Prostate gland (tissue), 2 donors: ENCODE data around the gene RYR1. TPM values are rescaled to one million over a fixed set of nuclear protein-coding genes. Genes with fewer than 3 reads are reported as not detected.

Source experiments
- DNase-seq: peaks from one replicate; pipeline ENCODE4 v3.0.0-alpha.2; 2019; ENCODE audit warnings: low spot score
- H3K27ac ChIP-seq, 2 donors: fragments of 200-600 bp; sonication (generic); 2 replicates each; pipeline ENCODE4 v1.5.1; 2017 to 2019
- H3K27me3 ChIP-seq: fragments of 200-600 bp; sonication (generic); replicated peaks from 2 replicates; pipeline ENCODE4 v1.5.1; 2019; ENCODE audit not compliant: insufficient read depth
- H3K36me3 ChIP-seq, 2 donors: fragments of 200-600 bp; sonication (generic); 1 replicate in 1 of 2; 2 replicates in 1 of 2; pipeline versions ENCODE4 v1.5.1 to v1.8.1; 2017 to 2019
- H3K4me1 ChIP-seq: fragments of 200-600 bp; sonication (generic); replicated peaks from 2 replicates; pipeline ENCODE4 v1.5.1; 2019
- H3K4me3 ChIP-seq, 2 donors: fragments of 200-600 bp; sonication (generic); 2 replicates each; pipeline ENCODE4 v1.5.1; 2017 to 2019
- H3K9me3 ChIP-seq: fragments of 200-600 bp; sonication (generic); 2 replicates; pipeline ENCODE4 v1.5.1; 2017
- CTCF ChIP-seq, 4 experiments: fragments of 200-600 bp in 2 of 4; fragments of 450-650 bp in 2 of 4; sonication (generic) in 2 of 4; IDR thresholded peaks; 1 replicate in 3 of 4; 2 replicates in 1 of 4; pipeline ENCODE4 v1.5.1; 2016 to 2019; ENCODE audit warnings: antibody characterized with exemption in 4 of 4, mild to moderate bottlenecking in 2 of 4, moderate library complexity in 2 of 4
- POLR2A ChIP-seq: fragments of 450-650 bp; IDR thresholded peaks from one replicate; pipeline ENCODE4 v1.6.1; 2016; ENCODE audit warnings: antibody characterized with exemption, mild to moderate bottlenecking
- POLR2AphosphoS5 ChIP-seq: sonication (generic); formaldehyde crosslinking; IDR thresholded peaks from one replicate; pipeline ENCODE4 v1.6.1; 2017; ENCODE audit warnings: antibody characterized with exemption
- WGBS: methylation state at CpG from one replicate; pipeline ENCODE4 v1.1.5; 2018; 5-methylcytosine and 5-hydroxymethylcytosine counted together
- intact Hi-C: fragments of 100-400 bp; cut with DNase I; formaldehyde crosslinking; loops from one replicate; pipeline ENCODE4 v1.14.2; 2022
- total RNA-seq, 2 donors: library from RNA; depleted of rRNA; stranded (reverse); fragments of >200 nt; gene quantifications; one replicate each; pipeline ENCODE4 v1.1.0, GENCODE V29; 2016

RYR1 gene
- total RNA-seq, 2 donors from 2014 or later, result 5.7 to 8.6 TPM

- Histone ChIP-seq H3K27ac (no peak overlapping the region), H3K4me1 (no peaks in the 10 kb centered on the region), H3K9me3 (no peaks in the 10 kb centered on the region), H3K4me3 (no peak overlapping the region), H3K27me3 (no peaks in the 10 kb centered on the region), H3K36me3 (no peaks in the 10 kb centered on the region)
- intact Hi-C loops, result no loop called here
- no peak for TF ChIP-seq CTCF (IDR thresholded peaks at IDR 0.05)
- TF ChIP-seq POLR2AphosphoS5, result no peak
- no peak for TF ChIP-seq POLR2A
- DNase-seq, result no peak
- 79% methylated on average over 5 of the region's 5 CpGs for WGBS
These were observed 16.0 kb downstream of the RYR1 start for GRCh38 chr19:38449518-38449917.

GRCh38 chr19:38451036-38451435 lies 17.5 kb downstream of the RYR1 start:
- Histone ChIP-seq H3K27ac (no peak overlapping the region), H3K36me3 (no peaks in the 10 kb centered on the region), H3K4me1 (no peaks in the 10 kb centered on the region), H3K4me3 (no peak overlapping the region), H3K27me3 (no peaks in the 10 kb centered on the region), H3K9me3 (no peaks in the 10 kb centered on the region)
- no peak for TF ChIP-seq CTCF (IDR thresholded peaks at IDR 0.05)
- no peak for TF ChIP-seq POLR2AphosphoS5
- TF ChIP-seq POLR2A, result no peak
- intact Hi-C loops, result no loop called here
- DNase-seq, result no peak
- 84% methylated on average over 8 of the region's 8 CpGs for WGBS

DNA sequence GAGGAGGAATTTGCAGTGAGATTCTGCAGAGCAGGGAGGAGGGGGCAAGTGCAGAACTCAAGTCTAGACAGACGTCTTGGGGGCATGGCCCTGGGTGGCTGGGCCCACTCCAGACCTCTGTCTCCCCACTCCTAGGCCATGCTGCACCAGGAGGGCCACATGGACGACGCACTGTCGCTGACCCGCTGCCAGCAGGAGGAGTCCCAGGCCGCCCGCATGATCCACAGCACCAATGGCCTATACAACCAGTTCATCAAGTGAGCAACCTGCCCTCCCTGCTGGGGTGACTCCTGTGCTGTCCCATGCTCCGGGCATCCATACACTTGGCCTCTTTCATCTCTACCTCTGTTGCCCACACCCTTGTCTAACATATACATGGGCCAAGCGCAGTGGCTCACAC lies 18.1 kb downstream of the RYR1 start:
- H3K36me3 ChIP-seq, result no peaks in the 10 kb centered on the region
- no peaks in the 10 kb centered on the region for H3K4me1 ChIP-seq
- no peaks in the 10 kb centered on the region for H3K9me3 ChIP-seq
- no peak for DNase-seq
- no peak overlapping the region for H3K4me3 ChIP-seq
- 84% methylated on average over 9 of the region's 9 CpGs for WGBS
- no peak for TF ChIP-seq POLR2AphosphoS5
- no peak for TF ChIP-seq POLR2A
- no peak for TF ChIP-seq CTCF (IDR thresholded peaks at IDR 0.05)
- no peaks in the 10 kb centered on the region for H3K27me3 ChIP-seq
- H3K27ac ChIP-seq, result no peak overlapping the region
- intact Hi-C loops, result no loop called here

GRCh38 chr19:38452430-38453366 lies 19.2 kb downstream of the RYR1 start:
- Histone ChIP-seq H3K4me3 (no peak overlapping the region), H3K9me3 (no peaks in the 10 kb centered on the region), H3K27me3 (no peaks in the 10 kb centered on the region), H3K27ac (no peak overlapping the region), H3K36me3 (no peaks in the 10 kb centered on the region), H3K4me1 (no peaks in the 10 kb centered on the region)
- TF ChIP-seq CTCF (IDR thresholded peaks at IDR 0.05) (no peak), POLR2AphosphoS5 (no peak), POLR2A (no peak)
- DNase-seq, result no peak
- intact Hi-C loops, result no loop called here
- 78% methylated on average over 45 of the region's 45 CpGs for WGBS

GRCh38 chr19:38453596-38453995 lies 20.1 kb downstream of the RYR1 start:
- 72% methylated on average over 3 of the region's 3 CpGs for WGBS
- H3K4me1 ChIP-seq, result no peaks in the 10 kb centered on the region
- H3K27ac ChIP-seq, result no peak overlapping the region
- intact Hi-C loops, result no loop called here
- no peaks in the 10 kb centered on the region for H3K9me3 ChIP-seq
- no peak overlapping the region for H3K4me3 ChIP-seq
- no peaks in the 10 kb centered on the region for H3K27me3 ChIP-seq
- H3K36me3 ChIP-seq, result no peaks in the 10 kb centered on the region
- no peak for DNase-seq
- TF ChIP-seq CTCF (IDR thresholded peaks at IDR 0.05) (no peak), POLR2AphosphoS5 (no peak), POLR2A (no peak)
